ENCODE data around the gene C11orf24. TPM values are rescaled to one million over a fixed set of nuclear protein-coding genes. Genes with fewer than 3 reads are reported as not detected.
A peak's percentile ranks its signal among the peaks of the same experiment; 100 is the strongest.

The C11orf24 gene
- total RNA-seq, 4 donors from 2014 or later = 33.3 to 59.4 (median 41.2) TPM

DNA sequence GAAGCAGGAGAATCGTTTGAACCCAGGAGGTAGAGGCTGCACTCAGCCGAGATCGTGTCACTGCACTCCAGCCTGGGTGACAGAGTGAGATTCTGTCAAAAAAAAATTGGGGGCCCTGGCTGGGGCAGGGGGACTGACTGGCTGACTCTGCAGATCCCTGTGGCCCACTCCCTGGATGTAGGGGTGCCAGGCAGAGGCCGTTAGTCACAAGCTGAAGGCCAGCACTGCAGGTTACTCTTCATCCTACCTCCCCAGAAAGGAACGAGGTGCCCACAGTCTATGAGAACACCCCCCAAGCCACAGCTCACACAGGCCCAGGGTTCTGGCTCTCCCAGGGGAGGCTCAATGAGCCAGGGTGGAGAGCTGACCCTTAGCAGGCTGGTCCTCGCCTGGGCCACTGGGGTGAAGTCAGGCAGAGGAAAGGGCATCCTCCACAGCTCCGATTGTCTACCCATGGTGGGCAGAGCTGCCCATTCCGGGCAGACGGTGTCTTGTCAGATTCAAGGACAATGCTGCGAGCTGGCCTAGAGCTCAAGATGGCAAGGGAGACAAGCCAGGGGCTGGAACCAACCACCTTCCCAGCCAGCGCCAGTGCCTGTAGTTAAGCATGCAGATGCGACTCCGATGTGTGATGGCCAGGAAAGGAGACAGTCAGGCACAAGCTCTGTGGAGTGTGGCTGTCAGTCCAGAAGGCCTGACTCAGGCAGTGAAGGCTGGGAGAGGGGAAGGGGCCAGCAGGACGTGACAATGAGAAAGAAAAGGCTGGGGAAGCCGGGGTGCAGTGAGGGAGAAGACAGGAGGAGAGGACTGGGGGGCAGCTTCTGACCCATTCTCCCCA lies 12.4 kb downstream of the C11orf24 start:
- Histone ChIP-seq H3K36me3 (peaks cover 0 to 43% (median 4%) of the 10 kb centered on the region in 3 donors), H3K27ac (peak overlapping the region in 1 of 4 donors; percentile 29), H3K27me3 (no peaks in the 10 kb centered on the region), H3K4me3 (no peak overlapping the region), H3K4me1 (peaks cover 0 to 45% (median 4%) of the 10 kb centered on the region in 4 donors), H3K9me3 (no peaks in the 10 kb centered on the region)
- 85 to 86% methylated on average over 11 to 15 of the region's 15 CpGs for WGBS, 2 donors
- TF ChIP-seq POLR2A (IDR thresholded peaks at IDR 0.05) (no peak), CTCF (IDR thresholded peaks at IDR 0.05) (no peak), EP300 (IDR thresholded peaks at IDR 0.05) (no peak)
- no peak for DNase-seq (ENCODE audit: low spot score in 2 of 2)

DNA sequence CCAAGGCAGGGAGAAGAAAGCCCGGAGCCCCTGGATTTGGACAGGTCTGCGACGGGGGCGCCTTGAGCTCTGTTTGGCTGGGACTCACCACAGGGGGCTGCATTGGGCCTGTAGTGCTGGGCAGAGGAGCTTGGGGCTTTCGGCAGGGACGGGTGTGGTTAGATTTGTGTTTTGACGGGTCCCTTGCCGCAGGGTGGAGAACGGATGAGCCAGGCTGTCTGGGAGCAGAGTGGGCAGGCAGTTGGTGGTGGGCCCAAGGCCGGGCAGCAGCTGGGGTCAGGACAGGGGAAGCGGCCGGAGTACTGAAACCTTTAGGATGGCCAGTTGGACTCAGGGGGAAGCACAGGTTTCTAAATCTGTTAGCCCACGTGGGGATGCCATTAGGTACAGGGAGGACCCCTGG lies 13.4 kb downstream of the C11orf24 start:
- DNase-seq (ENCODE audit: low spot score in 2 of 2) = no peak
- TF ChIP-seq CTCF (IDR thresholded peaks at IDR 0.05) = no peak
- TF ChIP-seq EP300 (IDR thresholded peaks at IDR 0.05) = no peak
- TF ChIP-seq POLR2A (IDR thresholded peaks at IDR 0.05) = no peak
- Histone ChIP-seq H3K4me3 (no peak overlapping the region), H3K9me3 (no peaks in the 10 kb centered on the region), H3K27me3 (no peaks in the 10 kb centered on the region), H3K27ac (peak overlapping the region in 2 of 4 donors; percentile 32 to 77), H3K36me3 (peaks cover 0 to 34% (median 0%) of the 10 kb centered on the region in 3 donors), H3K4me1 (peaks cover 0 to 36% (median 4%) of the 10 kb centered on the region in 4 donors)
- 88 to 90% methylated on average over 13 of the region's 13 CpGs for WGBS, 2 donors

DNA sequence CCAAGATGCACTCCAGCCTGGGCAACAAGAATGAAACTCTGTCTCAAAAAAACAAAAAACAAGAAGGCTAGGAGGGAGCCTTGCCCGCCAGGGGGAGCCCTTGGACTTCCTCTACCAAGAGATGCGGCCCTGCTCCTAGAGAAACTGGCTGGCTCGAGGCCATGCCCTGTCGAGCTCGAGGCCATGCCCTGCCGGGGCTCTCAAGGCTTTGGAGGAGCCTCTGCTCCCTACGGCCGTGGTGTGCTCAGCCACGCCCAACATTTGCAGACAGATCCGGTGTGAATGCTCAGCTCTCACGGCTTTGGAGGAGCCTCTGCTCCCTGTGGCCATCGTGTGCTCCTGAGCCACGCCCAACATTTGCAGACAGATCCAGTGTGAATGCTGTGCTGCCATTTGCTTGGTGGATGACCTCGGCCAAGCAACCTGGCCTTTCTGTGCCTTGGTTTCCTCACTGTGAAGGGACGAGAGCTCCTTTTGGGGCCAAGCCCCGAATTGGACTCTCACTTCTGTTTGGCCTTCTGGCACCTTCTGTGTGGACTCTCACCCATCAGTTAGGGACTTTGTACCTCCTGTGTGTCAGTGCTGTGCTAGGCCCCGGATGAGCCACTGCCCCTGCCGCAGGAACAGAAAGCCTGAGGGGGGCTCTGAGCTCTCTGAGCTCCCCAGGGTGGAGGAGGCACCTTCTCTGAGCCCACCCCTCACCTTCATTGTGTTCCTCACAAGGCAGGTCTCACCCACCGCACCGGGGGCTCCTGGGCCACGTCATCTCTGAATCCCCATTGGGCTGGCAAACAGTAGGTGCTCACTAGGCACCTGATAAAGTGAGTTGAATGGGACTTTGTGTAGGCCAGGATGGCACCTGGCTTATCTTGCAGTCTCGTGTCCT lies 14.1 kb downstream of the C11orf24 start:
- TF ChIP-seq POLR2A (IDR thresholded peaks at IDR 0.05) (no peak), CTCF (IDR thresholded peaks at IDR 0.05) (peak; percentile 83 to 98 (median 95)), EP300 (IDR thresholded peaks at IDR 0.05) (peak in 1 of 2 donors; percentile 61)
- Histone ChIP-seq H3K9me3 (no peaks in the 10 kb centered on the region), H3K4me3 (peak overlapping the region in 1 of 4 donors; percentile 31), H3K27me3 (no peaks in the 10 kb centered on the region), H3K36me3 (peaks cover 0 to 28% (median 0%) of the 10 kb centered on the region in 3 donors), H3K27ac (peak overlapping the region in 3 of 4 donors; percentile 32 to 77 (median 50)), H3K4me1 (peaks cover 0 to 33% (median 4%) of the 10 kb centered on the region in 4 donors)
- WGBS, 2 donors = 33 to 40% methylated on average over 20 to 22 of the region's 22 CpGs
- DNase-seq (ENCODE audit: low spot score in 2 of 2) = peak; percentile 97 to 98

DNA sequence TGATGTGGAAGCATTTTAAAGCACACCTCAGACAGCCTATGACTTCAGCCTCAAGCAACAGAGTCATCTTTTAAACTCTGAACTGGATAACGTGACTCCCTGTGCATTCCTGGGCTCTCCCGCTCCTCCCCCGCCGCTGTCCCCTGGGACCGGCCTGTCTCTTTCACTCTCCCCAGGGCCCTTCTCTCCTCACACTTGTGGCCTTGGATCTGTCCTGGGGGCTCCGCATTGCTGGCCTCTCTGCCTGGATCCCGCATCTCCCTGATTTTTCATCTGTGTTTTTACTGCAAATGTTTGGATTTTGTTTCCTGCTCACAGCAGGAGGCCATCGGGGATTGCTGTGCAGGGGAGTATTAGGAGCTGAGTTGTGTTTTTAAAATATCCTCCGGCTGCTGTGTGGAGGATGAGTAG lies 15.4 kb downstream of the C11orf24 start:
- Histone ChIP-seq H3K27ac (peak overlapping the region in 1 of 4 donors; percentile 77), H3K36me3 (peaks cover 0 to 14% (median 0%) of the 10 kb centered on the region in 3 donors), H3K4me3 (no peak overlapping the region), H3K9me3 (no peaks in the 10 kb centered on the region), H3K4me1 (peaks cover 0 to 33% (median 4%) of the 10 kb centered on the region in 4 donors), H3K27me3 (no peaks in the 10 kb centered on the region)
- DNase-seq (ENCODE audit: low spot score in 2 of 2) = no peak
- TF ChIP-seq POLR2A (IDR thresholded peaks at IDR 0.05) (no peak), CTCF (IDR thresholded peaks at IDR 0.05) (no peak), EP300 (IDR thresholded peaks at IDR 0.05) (no peak)
- 51 to 58% methylated on average over 9 of the region's 9 CpGs for WGBS, 2 donors
